Skeletal muscle satellite cell (primary cell): ENCODE results near the gene DNASE2.

Source experiments
- H3K27me3 ChIP-seq: 2 replicates; pipeline ENCODE4 v1.7.0; 2013; ENCODE audit warnings: low read length; ENCODE audit not compliant: control insufficient read depth, insufficient read depth
- H3K36me3 ChIP-seq: 2 replicates; pipeline ENCODE4 v1.7.0; 2013; ENCODE audit warnings: mild to moderate bottlenecking, control low read depth, low read length; ENCODE audit not compliant: insufficient read depth
- H3K4me1 ChIP-seq: 2 replicates; pipeline ENCODE4 v1.7.0; 2013; ENCODE audit warnings: low read length; ENCODE audit not compliant: control insufficient read depth, insufficient read depth
- H3K4me2 ChIP-seq: 2 replicates; pipeline ENCODE4 v1.7.0; 2013; ENCODE audit warnings: mild to moderate bottlenecking, low read length
- H3K4me3 ChIP-seq: 2 replicates; pipeline ENCODE4 v1.7.0; 2013; ENCODE audit warnings: low read length
- H3K9ac ChIP-seq: 2 replicates; pipeline ENCODE4 v1.7.0; 2013; ENCODE audit warnings: mild to moderate bottlenecking, low read depth, low read length, moderate library complexity
- H3K9me3 ChIP-seq: replicated peaks from 2 replicates; pipeline ENCODE4 v1.7.0; 2013; ENCODE audit warnings: mild to moderate bottlenecking, control low read depth, low read length

DNASE2 gene

GRCh38 chr19:12884926-12885748 lies 3.9 kb upstream of the DNASE2 start:
- Histone ChIP-seq H3K4me3 (peak overlapping the region; percentile 57), H3K27me3 (peaks cover 34% of the 10 kb centered on the region), H3K4me2 (peak overlapping the region; percentile 82), H3K9me3 (peaks cover 14% of the 10 kb centered on the region), H3K36me3 (no peaks in the 10 kb centered on the region), H3K4me1 (peaks cover 12% of the 10 kb centered on the region), H3K9ac (no peak overlapping the region)

DNA sequence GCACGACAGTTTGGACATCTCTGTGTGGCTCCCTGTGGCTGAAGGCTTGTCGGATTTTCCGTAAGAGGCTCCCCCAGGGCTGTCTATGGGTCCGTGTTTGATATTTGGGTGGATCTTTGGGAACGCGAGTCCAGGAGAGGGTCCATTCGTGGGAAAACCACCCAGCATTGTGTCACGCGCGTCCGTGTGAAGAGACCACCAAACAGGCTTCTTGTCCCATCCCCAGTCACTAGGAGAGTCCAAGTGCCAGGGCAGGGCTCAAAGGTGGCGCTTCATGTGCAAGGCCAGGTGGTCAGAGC lies 3.3 kb upstream of the DNASE2 start:
- Histone ChIP-seq H3K27me3 (peaks cover 34% of the 10 kb centered on the region), H3K9ac (no peak overlapping the region), H3K36me3 (no peaks in the 10 kb centered on the region), H3K9me3 (peaks cover 14% of the 10 kb centered on the region), H3K4me1 (peaks cover 12% of the 10 kb centered on the region), H3K4me2 (no peak overlapping the region), H3K4me3 (no peak overlapping the region)

GRCh38 chr19:12884202-12884601 lies 3.0 kb upstream of the DNASE2 start:
- Histone ChIP-seq H3K4me3 (no peak overlapping the region), H3K36me3 (no peaks in the 10 kb centered on the region), H3K4me2 (no peak overlapping the region), H3K9me3 (peaks cover 14% of the 10 kb centered on the region), H3K27me3 (peaks cover 34% of the 10 kb centered on the region), H3K4me1 (peaks cover 12% of the 10 kb centered on the region), H3K9ac (no peak overlapping the region)

- Histone ChIP-seq H3K4me3 (no peak overlapping the region), H3K36me3 (no peaks in the 10 kb centered on the region), H3K27me3 (peaks cover 34% of the 10 kb centered on the region), H3K9me3 (peaks cover 14% of the 10 kb centered on the region), H3K4me2 (no peak overlapping the region), H3K9ac (no peak overlapping the region), H3K4me1 (peaks cover 12% of the 10 kb centered on the region)
These were observed 1.3 kb upstream of the DNASE2 start for GRCh38 chr19:12882589-12882988.

- H3K4me3 ChIP-seq = peak overlapping the region; percentile 93
- peak overlapping the region; percentile 98 for H3K4me2 ChIP-seq
- no peaks in the 10 kb centered on the region for H3K36me3 ChIP-seq
- peaks cover 22% of the 10 kb centered on the region for H3K27me3 ChIP-seq
- peak overlapping the region; percentile 82 for H3K9ac ChIP-seq
- H3K9me3 ChIP-seq = peaks cover 14% of the 10 kb centered on the region
- H3K4me1 ChIP-seq = peaks cover 12% of the 10 kb centered on the region
These were observed 588 bp downstream of the DNASE2 start for GRCh38 chr19:12880551-12881171.

GRCh38 chr19:12875086-12875485 lies 6.2 kb downstream of the DNASE2 start:
- Histone ChIP-seq H3K9ac (no peak overlapping the region), H3K27me3 (no peaks in the 10 kb centered on the region), H3K4me3 (no peak overlapping the region), H3K4me2 (no peak overlapping the region), H3K36me3 (peaks cover 2% of the 10 kb centered on the region), H3K4me1 (peaks cover 5% of the 10 kb centered on the region), H3K9me3 (no peaks in the 10 kb centered on the region)

- Histone ChIP-seq H3K4me2 (no peak overlapping the region), H3K9ac (no peak overlapping the region), H3K9me3 (no peaks in the 10 kb centered on the region), H3K4me3 (no peak overlapping the region), H3K27me3 (no peaks in the 10 kb centered on the region), H3K4me1 (peaks cover 5% of the 10 kb centered on the region), H3K36me3 (peaks cover 2% of the 10 kb centered on the region)
These were observed 7.1 kb downstream of the DNASE2 start for GRCh38 chr19:12873891-12874745.

DNA sequence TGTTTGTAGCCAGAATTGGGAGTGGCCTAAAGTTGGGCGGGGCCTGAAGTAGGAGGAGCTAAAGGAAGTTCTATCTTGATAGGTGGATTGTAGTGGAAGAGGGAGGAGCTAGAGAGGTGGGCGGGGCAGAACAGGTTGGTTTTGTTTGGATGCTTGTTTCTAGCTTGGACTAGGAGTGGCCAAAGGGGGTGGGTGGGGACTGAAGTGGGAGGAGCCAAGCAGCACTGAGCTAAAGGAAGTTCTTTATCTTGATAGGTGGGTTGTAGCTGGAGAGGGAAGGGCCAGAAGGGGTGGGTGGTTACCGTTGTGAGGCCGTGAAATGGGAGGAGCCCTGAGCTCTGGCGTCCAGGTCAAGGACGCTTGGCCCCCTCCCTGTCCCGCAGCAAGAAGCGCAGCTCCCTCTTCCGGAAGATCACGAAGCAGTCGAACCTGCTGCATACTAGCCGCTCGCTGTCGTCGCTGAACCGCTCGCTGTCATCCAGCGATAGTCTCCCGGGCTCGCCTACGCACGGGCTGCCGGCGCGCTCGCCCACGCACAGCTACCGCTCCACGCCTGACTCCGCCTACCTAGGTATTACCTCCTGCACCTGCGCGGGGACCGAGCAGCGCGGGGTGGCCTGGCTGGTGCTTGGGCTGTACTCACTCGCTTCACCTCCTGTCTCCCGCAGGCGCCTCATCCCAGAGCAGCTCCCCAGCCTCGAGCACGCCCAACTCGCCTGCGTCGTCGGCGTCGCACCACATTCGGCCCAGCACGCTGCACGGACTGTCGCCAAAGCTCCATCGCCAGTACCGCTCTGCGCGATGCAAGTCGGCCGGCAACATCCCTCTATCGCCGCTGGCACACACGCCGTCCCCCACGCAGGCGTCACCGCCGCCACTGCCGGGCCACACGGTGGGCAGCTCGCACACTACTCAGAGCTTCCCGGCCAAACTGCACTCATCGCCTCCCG lies 8.0 kb downstream of the DNASE2 start:
- Histone ChIP-seq H3K9ac (no peak overlapping the region), H3K36me3 (peaks cover 2% of the 10 kb centered on the region), H3K4me3 (peak overlapping the region; percentile 44), H3K27me3 (no peaks in the 10 kb centered on the region), H3K9me3 (no peaks in the 10 kb centered on the region), H3K4me2 (peak overlapping the region; percentile 72), H3K4me1 (peaks cover 5% of the 10 kb centered on the region)

- H3K36me3 ChIP-seq = peaks cover 2% of the 10 kb centered on the region
- H3K27me3 ChIP-seq = no peaks in the 10 kb centered on the region
- H3K4me3 ChIP-seq = no peak overlapping the region
- H3K4me2 ChIP-seq = no peak overlapping the region
- peaks cover 5% of the 10 kb centered on the region for H3K4me1 ChIP-seq
- H3K9me3 ChIP-seq = no peaks in the 10 kb centered on the region
- no peak overlapping the region for H3K9ac ChIP-seq
These were observed 9.0 kb downstream of the DNASE2 start for GRCh38 chr19:12872255-12872654.

DNA sequence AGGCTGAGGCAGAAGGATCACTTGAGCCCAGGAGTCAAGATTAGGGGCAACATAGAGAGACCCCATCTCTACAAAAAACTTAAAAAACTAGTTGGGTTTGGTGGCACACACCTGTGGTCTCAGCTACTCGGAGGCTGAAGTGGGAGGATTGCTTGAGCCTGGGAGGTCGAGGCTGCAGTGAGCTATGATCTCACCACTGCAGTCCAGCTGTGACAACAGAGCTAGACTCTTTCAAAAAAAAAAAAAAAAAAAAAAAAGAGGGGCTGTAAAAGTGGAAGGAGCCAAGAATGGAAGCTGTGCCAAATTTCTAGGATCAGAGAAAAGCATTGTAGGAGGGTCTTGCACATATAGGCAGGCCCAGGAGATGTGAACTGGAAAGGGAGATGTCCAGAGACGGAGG lies 9.6 kb downstream of the DNASE2 start:
- Histone ChIP-seq H3K4me1 (peaks cover 5% of the 10 kb centered on the region), H3K4me3 (no peak overlapping the region), H3K9ac (no peak overlapping the region), H3K4me2 (no peak overlapping the region), H3K9me3 (no peaks in the 10 kb centered on the region), H3K27me3 (no peaks in the 10 kb centered on the region), H3K36me3 (peaks cover 2% of the 10 kb centered on the region)
